SHP77 (cell line): Measurements from ENCODE around the gene ENTPD3.
"Not testable (repeated sequence)": the region's sequence is repeated elsewhere in the genome, so short reads cannot be mapped to it uniquely, and the experiment has no call there.

ENCODE experiments used
- DNase-seq, 2 experiments: peaks; one replicate each; lab custom pipeline; 2025; lab: John Stamatoyannopoulos, UW

ENTPD3 gene

DNA sequence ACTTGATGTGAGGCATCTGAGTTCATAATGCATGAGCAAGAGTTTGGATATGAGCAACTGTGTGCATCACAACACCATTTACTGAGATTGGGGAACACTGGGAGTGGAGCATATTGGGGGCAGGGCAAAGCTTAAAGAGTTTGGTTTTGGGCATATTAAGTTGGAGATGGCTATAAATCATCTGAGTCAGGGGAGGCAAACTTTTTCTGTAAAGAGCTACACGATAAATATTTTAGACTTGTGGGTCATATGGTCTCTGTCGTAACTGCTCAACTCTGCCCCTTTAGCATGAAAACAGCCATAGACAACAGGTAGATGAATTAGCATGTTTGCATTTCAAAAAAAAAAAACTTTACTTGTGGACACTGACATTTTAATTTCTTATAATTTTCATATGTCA lies 20.0 kb downstream of the ENTPD3 start:
- no peak for DNase-seq

DNA sequence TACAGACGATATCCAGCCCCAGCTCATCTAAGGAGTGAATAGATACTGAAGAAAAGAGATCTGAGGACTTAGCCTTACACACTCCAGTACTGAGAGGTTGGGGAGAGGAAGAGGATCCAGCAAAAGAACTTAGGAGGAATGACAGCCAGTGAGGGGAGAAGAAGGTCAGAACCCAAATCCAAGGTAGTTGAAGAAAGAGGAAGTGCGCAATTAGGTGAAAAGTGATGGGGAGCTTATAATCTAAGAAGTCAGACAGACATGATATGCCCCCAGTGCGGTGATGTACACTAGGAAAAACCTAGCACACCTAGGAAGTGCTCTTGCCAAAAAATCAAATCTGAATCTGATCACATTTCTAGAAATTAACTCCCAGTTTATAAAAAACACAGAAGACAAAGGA lies 20.6 kb downstream of the ENTPD3 start:
- no peak for DNase-seq

DNA sequence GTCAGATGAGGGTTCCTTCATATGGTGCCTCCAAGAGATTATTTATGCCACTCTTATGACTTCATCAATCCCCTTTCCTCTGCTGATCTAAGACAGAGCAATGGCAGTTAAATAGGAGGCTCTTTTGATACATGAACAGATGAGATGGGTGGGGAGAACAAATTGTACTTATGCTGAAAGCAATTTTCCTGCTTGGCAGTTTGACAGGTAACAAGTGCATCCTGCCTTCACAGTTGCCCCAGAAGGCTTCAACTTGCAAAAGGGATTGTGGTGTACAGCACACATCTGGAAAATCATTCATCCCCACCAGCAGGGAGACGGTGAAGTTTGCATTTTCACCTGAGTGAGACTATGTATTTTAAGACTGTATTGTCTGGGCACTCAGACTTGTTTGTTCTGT lies 27.3 kb downstream of the ENTPD3 start:
- DNase-seq: no peak

DNA sequence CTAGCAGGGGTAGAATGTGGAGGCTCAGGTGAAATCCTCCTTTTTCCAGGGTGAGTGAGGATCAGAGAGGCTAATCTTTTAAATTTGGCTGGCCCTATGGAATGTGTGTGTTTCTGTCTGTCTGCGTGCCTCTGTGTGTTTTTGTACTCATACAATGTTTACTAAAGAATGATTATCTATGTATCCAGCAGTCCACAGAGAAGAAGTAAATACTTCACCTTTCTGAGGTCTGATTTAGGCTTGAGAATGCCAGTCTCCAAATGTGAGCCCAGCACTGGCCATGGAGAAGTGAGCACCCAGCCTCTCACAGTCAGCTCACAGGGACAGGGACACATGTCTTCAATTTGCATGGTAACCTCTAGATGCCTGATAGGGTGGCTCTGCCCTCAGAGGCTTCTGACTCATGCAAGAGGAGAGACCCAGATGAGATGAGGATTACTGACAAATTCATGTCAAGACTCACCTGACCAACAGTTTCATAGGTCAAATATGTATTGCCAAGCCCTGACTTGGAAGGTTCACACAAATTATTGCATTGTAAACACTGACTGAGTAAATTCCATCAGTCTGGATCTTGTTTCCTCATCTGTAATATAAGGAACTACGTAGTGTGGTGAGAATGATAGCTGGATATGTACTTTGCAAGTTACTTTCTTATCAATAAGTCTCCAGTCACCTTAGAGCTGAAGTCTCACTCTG lies 31.0 kb downstream of the ENTPD3 start:
- DNase-seq: no peak

DNA sequence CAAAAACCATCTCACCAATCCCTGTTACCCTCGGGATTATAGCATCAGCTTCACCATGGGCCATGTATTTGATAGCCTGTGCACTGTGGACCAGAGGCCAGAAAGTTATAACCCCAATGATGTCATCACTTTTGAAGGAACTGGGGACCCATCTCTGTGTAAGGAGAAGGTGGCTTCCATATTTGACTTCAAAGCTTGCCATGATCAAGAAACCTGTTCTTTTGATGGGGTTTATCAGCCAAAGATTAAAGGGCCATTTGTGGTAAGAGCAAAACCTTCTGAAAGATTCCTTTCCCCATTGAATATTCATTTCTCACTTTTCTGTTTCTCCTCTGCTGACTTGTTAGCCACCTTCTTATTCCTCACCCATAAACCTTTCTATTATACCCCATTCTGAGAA lies 35.9 kb downstream of the ENTPD3 start:
- no peak for DNase-seq

DNA sequence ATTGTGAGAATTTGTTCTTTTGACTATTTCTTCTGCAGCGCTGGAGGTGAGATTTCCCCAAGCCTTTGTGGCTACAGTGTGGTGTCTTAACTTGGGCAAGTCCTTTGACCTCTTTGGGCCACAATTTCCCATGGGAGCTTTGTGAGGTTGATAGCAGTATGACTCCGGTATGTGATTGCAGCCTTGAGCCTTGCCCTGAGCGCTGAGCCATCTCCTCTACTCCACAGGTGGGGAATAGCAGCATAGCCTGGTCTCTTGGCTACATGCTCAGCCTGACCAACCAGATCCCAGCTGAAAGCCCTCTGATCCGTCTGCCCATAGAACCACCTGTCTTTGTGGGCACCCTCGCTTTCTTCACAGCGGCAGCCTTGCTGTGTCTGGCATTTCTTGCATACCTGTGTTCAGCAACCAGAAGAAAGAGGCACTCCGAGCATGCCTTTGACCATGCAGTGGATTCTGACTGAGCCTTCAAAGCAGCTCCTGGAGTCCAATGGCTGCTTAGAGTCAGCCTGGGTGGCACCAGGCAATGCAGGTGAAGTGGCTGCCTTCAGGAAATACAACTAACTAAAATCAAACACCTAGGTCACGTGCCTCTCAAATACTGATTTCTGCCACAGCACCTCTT lies 40.2 kb downstream of the ENTPD3 start:
- no peak for DNase-seq

DNA sequence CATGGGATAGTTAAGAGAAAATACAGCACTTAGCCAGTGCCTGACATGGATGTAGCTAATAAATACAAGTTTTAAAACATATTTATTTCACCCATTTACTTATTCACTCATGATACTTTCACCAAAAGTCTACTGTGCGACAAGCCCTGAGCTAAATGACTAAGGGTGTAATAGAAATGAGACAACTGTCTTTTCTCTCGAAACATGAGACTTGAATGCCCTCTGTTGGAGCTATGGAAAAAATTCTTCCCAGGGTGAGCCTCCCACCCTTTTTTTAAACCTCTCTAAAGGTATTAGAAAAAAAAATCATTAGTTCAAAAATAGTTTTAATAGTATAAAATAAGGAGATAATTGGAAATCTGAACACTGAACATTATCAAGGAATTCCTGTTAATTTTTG lies 45.8 kb downstream of the ENTPD3 start:
- DNase-seq: no peak

DNA sequence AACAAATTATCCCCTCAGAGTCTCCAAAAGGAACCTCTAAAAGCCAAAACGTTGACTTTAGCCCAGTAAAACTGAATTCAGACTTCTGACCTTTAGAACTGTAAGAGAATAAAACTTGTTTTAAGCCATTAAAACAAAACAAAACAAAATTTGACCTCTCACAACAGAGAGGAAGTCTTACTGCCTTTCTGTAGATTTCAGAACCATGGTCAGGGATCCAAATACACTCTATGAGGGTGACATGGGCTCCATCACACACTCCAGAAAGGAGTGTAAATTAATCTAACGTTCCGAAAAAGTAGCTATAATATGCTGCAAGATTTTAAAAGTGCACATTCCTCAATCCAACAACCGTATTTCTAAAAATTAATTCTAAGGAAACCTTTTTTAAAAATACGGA lies 50.9 kb downstream of the ENTPD3 start:
- DNase-seq: no peak

DNA sequence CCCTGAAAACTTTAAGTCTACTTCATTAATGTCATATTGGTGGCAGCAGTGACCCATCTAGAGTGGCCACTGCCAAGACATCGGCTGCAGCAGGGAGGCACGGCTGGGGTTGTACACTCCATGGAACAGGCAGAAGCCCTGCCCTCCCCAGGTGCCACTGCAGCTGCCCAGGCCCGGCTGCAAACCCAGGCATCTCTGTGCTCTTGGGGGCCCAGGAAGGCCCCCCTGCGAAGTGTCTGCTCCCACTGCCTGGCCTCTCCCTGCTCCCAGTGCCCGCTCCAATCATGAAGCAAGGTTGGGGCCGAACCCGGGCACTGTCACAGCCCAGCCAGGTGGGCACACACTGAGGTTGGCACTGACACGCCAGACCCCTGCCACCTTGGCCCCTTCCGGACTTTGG lies 58.1 kb downstream of the ENTPD3 start:
- no peak for DNase-seq

DNA sequence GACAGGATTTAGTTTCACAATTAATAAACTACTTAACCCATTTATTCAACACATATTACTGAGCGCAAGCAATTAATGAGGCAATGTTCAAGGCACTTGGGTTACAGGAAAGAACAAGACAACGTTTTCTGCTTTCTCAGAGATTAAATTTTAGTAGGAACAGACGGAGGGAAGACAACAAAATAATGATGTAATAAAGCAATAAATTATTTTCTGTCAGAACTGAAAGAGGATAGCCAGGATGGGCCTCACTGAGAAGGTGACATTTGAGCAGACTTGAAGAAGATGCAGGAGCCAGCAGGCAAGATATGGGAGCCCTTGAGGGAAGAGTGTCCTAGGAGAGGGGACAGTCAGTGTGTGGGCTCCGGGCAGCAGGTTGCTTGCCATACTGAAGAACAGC lies 58.9 kb downstream of the ENTPD3 start:
- no peak for DNase-seq

DNA sequence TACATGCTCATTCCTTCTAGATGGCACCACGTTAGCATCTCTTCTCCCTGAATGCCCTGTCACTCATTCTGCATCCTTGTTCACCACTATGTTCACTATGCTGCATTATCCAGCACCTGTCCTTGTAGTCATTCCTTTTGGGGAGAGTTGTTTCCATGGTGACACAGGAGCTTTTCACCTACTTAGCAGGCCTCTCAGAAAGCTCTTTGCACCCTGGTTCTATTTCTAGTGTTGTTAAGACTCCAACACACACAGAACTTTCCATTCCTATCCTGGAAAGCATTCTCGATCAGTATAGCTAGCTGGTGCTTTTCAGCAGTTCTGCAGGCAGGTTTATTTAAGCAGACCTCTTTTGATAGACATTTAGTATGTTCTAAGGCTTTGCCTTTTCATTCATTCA lies 63.5 kb downstream of the ENTPD3 start:
- no peak for DNase-seq

DNA sequence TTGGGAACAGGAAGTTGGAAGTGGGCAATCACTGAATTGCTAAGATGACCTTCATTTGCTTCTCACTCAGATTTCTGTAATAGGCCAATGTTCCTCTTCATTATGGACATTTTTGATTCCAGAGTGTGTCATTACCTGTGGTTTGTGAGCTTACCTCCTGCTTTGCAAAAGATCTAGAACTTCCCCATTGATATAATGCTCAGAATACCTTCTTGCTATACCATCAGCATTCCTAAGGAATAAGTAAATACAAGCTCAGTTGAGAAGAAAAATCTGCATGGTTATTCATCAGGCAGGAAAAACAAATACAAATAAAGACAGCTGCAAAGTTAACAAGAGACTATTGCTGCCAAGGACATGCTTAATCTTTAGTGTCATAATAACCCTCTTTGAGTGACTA lies 64.6 kb downstream of the ENTPD3 start:
- DNase-seq: no peak

DNA sequence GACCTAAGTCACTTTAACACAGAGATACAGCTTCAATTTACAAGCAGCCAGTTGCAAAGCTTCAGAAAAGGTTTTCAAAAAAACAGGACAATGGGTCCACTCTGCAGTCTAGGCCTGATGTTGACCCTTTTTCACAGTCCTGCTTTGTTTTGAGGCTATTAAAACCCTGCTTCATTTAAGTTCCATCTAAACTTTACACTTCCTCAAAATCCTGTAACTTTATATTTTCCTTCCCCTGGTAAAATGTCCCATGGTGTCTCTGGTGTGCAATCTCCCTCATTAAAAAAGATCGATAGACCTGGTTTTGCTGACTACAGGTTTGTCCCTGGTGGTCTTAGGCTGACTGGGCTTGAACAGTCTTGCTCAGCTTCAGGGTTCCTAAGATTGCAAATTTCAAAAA lies 65.1 kb downstream of the ENTPD3 start:
- DNase-seq: no peak

DNA sequence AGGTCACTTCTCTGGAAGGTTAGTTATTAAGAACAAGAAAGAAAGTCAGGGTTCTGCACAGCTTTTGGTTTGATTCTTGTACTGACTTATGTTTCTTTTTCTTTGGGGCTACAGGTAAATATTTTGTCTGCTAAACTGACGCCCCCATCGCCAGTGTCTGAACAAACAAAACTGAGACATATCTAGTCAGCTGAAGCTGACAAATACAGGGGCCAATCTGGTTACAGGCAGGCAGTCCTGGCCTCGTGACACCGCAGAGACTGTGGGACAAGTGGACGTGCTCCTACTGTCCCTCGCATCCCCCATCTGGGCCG lies 65.5 kb downstream of the ENTPD3 start:
- DNase-seq: no peak

DNA sequence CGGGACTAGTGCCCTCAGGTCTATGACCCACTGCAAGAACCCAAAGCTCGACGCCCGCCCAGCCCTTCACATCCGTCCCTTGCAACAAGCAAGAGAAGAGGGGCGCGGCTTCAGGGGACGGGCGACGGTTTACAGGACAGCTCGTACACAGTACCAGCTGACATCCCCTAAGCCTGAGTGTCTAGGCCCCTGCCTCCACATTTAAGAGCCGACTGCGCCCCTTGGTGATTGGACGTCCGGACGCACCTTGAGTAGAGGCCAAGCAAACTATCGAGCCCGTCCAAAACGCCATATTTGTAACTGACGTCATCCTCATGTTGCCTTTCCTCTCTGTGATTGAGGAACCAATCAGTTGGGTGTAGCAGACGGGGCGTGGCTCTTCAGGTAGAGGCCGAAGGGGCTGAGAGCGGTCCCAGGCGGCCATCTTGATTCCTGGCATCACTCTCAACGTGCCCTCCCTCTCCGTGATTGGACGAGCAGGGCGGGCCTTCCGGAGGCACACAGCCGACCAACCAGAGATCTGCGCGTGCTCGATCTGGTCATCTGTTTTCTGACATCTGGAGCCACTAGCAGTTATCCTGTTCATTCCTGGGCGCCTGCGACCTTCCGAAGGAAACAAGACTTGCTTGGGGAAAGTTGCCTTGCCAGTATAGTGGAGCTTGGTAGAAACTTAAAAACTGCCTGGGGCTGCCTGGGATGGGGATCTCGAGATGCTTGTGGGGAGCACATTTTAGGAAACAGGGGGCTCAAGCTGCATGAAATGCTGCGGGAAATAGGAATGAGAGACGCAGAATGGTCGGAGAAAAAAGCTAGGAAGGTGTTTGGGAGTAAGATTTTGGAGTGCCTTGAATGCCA lies 66.1 kb downstream of the ENTPD3 start:
- peak; percentile 98 to 99 for DNase-seq

DNA sequence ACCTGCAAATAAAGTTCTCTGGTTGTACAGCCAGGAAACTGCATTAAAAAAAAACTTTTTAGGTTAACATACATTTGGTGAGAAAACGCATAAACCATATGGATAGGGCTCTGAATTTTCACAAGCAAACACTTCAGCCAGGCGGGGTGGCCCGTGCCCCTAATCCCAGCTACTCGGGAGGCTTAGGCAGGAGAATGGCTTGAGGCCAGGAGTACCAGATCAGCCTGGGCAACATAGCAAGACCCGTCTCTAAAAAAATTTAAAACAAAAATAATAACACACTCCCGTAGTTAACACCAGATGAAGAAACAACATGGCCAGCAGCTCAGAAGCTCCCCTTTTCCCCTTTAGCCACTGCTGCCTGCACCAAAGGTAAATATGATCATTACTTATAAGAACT lies 66.9 kb downstream of the ENTPD3 start:
- DNase-seq: no peak

DNA sequence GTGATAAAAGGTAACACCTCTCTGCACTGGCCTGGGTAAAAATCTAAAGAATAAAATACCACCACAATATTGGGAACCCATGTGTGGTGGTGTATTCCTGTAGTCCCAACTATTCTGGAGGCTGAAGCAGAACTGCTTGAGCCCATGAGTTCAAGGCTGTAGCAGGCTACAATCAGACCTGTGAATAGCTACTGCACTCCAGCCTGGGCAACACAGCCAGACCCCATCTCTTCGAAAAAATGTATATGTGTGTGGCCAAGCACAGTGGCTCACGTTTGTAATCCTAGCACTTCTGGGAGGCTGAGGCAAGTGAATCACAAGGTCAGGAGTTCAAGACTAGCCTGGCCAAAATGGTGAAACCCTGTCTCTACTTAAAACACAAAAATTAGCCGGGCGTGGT lies 68.3 kb downstream of the ENTPD3 start:
- no peak for DNase-seq

DNA sequence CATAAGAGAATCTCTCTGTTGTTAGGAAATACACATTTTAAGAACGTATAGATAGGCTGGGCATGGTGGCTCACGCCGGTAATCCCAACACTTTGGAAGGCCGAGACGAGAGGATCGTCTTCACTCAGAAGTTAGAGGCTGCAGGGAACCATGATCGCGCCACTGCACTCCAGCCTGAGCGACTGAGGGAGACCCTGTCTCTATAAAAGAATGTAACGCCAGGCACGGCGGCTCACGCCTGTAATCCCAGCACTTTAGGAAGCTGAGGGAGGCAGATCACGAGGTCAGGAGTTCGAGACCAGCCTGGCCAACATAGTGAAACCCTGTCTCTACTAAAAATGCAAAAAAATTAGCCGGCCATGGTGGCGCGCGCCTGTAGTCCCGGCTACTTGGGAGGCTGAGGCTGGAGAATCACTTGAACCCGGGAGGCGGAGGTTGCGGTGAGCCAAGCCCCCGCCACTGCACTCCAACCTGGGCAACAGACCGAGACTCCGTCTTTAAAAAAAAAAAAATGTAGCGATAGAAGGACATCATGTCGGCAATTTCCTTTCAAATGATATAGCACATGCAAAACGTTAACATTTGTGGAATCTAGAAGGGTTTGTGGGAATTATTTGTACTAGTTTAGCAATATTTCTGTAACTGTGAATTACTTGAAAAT lies 69.4 kb downstream of the ENTPD3 start:
- DNase-seq: no peak

DNA sequence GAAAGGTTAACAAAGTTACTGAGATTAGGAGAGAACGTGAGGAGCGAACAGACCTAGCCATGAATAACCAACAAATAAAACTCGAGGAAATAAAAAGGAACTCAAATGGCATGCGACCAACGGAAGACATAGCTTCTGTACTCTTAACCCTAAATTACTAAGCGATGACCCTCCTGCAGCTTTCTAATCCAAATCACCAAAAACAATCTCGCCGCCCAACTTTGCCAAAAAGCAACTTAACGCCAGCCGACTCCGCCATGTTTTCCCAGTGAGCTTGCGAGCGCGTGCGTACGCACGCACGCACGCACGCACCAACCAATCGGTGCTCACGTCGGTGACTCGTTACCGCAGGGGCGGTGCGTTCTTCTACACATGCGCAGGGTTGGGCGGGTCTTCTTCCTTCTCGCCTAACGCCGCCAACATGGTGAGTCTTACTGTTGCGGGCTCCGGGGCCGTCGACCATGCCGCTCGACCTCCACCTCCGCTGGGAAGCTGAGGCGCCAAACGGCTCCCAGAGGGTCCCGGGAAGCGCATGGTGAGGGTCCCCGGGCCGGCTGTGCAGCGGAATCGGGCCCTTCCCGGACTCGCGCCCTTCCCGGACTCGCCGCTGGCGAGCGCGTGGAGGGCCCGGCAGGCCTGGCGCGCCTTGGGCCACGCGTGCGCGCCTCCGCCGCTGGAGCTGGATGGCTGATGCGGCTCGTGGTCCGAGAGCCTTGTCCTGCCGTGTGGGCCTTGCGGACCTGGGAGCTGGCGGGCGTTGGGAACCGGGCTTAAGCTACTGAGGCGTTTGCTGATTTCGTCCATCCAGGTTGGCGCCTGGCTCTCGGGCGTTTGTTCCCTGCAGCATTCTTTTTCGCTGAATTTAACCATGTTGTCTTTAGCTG lies 70.2 kb downstream of the ENTPD3 start, which contains the start of gene RPL14:
Gene RPL14 (plus strand): TSS at position 400 of the 884 bp plus-strand sequence. CDS start 133 bp downstream, at position 533.
- peak; percentile 87 to 95 for DNase-seq

DNA sequence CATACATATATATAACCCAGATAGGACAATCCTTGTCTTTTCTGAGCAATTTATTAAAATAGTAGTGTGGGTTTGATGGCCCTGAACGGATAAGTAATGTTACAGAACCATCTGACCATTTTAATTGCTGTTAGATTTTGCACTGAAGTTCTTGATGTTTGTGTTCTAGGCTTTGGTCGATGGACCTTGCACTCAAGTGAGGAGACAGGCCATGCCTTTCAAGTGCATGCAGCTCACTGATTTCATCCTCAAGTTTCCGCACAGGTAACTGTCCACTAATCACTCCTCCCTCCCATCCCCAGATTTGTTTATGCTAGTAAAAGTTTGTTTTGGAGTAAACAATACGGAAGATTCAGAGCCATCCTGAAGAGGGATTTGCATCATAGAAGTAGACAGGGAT lies 71.5 kb downstream of the ENTPD3 start:
- DNase-seq: no peak

DNA sequence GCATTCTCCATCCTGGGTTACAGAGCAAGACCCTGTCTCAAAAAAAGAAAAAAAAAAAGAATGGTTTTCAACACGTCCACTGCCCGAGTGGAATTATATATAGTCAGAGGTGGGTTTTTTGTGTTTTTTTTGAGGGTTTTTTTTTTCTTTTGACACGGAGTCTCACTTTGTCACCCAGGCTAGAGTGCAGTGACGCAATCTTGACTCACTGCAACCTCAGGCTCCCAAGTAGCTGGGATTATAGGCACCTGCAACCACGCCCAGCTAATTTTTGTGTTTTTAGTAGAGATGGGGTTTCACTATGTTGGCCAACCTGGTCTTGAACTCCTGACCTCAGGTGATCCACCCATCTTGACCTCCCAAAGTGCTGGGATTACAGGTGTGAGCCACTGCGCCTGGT lies 73.5 kb downstream of the ENTPD3 start:
- DNase-seq: not testable (repeated sequence)

DNA sequence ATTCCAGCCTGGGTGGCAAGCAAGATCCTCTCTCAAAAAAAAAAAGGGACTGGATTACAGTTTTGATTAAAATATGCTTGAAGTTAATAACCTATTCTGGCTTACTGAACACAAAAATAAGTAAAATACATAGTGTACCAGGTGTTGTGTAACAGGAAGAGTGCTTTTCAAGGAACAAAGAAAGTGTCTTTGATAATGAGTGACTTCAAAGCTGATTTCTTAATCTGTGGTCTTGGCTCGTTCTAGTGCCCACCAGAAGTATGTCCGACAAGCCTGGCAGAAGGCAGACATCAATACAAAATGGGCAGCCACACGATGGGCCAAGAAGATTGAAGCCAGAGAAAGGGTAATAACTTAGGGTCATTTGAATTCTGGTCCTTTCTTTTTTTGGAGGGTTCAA lies 74.2 kb downstream of the ENTPD3 start:
- no peak for DNase-seq
